GM12878 (cell line): ENCODE data around the gene REP15. TPM values are rescaled to one million over a fixed set of nuclear protein-coding genes. Genes with fewer than 3 reads are reported as not detected.

Source experiments
- ATAC-seq: fragments of 200-7000 bp; cut with Tn5 transposase; 3 replicates; pipeline ENCODE4 v1.9.1; 2020; ENCODE audit warnings: mild to moderate bottlenecking, moderate library complexity
- BruUV-seq: library from RNA; stranded (reverse); fragments of 400-500 nt; replicated peaks from 2 replicates; lab custom pipeline; 2021; lab: Mats Ljungman, UMichigan
- CTCF ChIA-PET: fragments of 300-600 bp; sonication (Branson Sonifier 250); formaldehyde crosslinking; extraction: SDS; loops from one replicate; lab custom pipeline; 2021; ENCODE audit warnings: inconsistent platforms; lab: Yijun Ruan, JAX
- POLR2A ChIA-PET: fragments of 350-600 bp; formaldehyde crosslinking; extraction: SDS; loops from one replicate; lab custom pipeline; 2021; ENCODE audit warnings: inconsistent platforms; lab: Charles Lee
- RAD21 ChIA-PET: fragments of 300-600 bp; sonication (Branson Sonifier 250); formaldehyde crosslinking; loops from one replicate; lab custom pipeline; 2023; ENCODE audit warnings: antibody characterized with exemption; ENCODE audit not compliant: unreplicated experiment; lab: Charles Lee
- SMC1A ChIA-PET: fragments of 300-600 bp; sonication (Branson Sonifier 250); formaldehyde crosslinking; loops from one replicate; lab custom pipeline; 2023; ENCODE audit not compliant: unreplicated experiment, uncharacterized antibody; lab: Charles Lee
- DNase-seq: peaks from one replicate; pipeline ENCODE4 v3.0.0-alpha.2; 2011; ENCODE audit warnings: low read depth, low spot score
- FAIRE-seq: peaks from 3 replicates; lab custom pipeline; 2011; peaks lifted over from hg19 to GRCh38; lab: Jason Lieb, UNC
- H2AFZ ChIP-seq: 2 replicates; pipeline ENCODE4 v1.6.0; 2011; ENCODE audit warnings: low read depth, low read length, control low read depth; ENCODE audit not compliant: control insufficient read depth
- H3K27ac ChIP-seq: 2 replicates; pipeline ENCODE4 v1.5.1; 2011; ENCODE audit warnings: control low read depth; ENCODE audit not compliant: control insufficient read depth, insufficient read depth
- H3K27me3 ChIP-seq, 2 experiments: replicated peaks in 1 of 2; 2 replicates each; pipeline versions ENCODE4 v1.6.0 to v1.6.1; 2011; ENCODE audit warnings: low read length in 1 of 2; ENCODE audit not compliant: control insufficient read depth in 2 of 2, insufficient read depth in 2 of 2
- H3K36me3 ChIP-seq, 2 experiments: 2 replicates each; pipeline ENCODE4 v1.5.1; 2011; ENCODE audit warnings: low read length in 1 of 2; ENCODE audit not compliant: control insufficient read depth in 2 of 2, insufficient read depth in 2 of 2
- H3K4me1 ChIP-seq: 2 replicates; pipeline ENCODE4 v1.6.1; 2011; ENCODE audit warnings: mild to moderate bottlenecking, low read length, moderate library complexity, mixed read lengths; ENCODE audit not compliant: control insufficient read depth, insufficient read depth
- H3K4me2 ChIP-seq: 2 replicates; pipeline ENCODE4 v1.6.0; 2011; ENCODE audit warnings: control low read depth; ENCODE audit not compliant: control insufficient read depth, insufficient read depth
- H3K4me3 ChIP-seq: fragments of 200-600 bp; sonication (generic); 2 replicates; pipeline ENCODE4 v1.5.1; 2016
- H3K79me2 ChIP-seq: 2 replicates; pipeline ENCODE4 v1.6.0; 2011; ENCODE audit warnings: low read length; ENCODE audit not compliant: control insufficient read depth, insufficient read depth
- H3K9ac ChIP-seq: 2 replicates; pipeline ENCODE4 v1.8.0; 2011; ENCODE audit warnings: low read length, control low read depth, mixed read lengths; ENCODE audit not compliant: control insufficient read depth, insufficient read depth
- H3K9me3 ChIP-seq: replicated peaks from 3 replicates; pipeline ENCODE4 v1.5.1; 2011; ENCODE audit warnings: mild to moderate bottlenecking, low read length; ENCODE audit not compliant: control insufficient read depth, insufficient read depth
- H4K20me1 ChIP-seq: 2 replicates; pipeline ENCODE4 v1.6.0; 2011; ENCODE audit not compliant: control insufficient read depth, insufficient read depth
- CEBPB ChIP-seq, 2 experiments: fragments of 150-350 bp in 1 of 2; IDR thresholded peaks; 2 replicates each; pipeline ENCODE4 v1.6.1; 2012 to 2014; ENCODE audit warnings: low read depth in 2 of 2, low read length in 2 of 2, borderline replicate concordance in 1 of 2, inconsistent platforms in 1 of 2
- CREM ChIP-seq: IDR thresholded peaks from 2 replicates; pipeline ENCODE4 v1.6.1; 2014; ENCODE audit warnings: antibody characterized with exemption, low read depth
- IRF3 ChIP-seq: fragments of 450-650 bp; IDR thresholded peaks from 2 replicates; pipeline ENCODE4 v1.6.1; 2014; ENCODE audit warnings: mild to moderate bottlenecking
- JUNB ChIP-seq: IDR thresholded peaks from 2 replicates; pipeline ENCODE4 v1.6.1; 2016; ENCODE audit warnings: antibody characterized with exemption, mild to moderate bottlenecking
- JUND ChIP-seq: IDR thresholded peaks from 2 replicates; pipeline ENCODE4 v1.6.1; 2012; ENCODE audit warnings: low read depth, mild to moderate bottlenecking, low read length, improper control_type of control experiment, moderate library complexity
- KAT2A ChIP-seq: conservative IDR thresholded peaks from 2 replicates; pipeline ENCODE4 v1.6.1; 2011; ENCODE audit warnings: low read depth, low read length; ENCODE audit not compliant: control insufficient read depth
- MYB ChIP-seq: fragments of 150-350 bp; IDR thresholded peaks from 2 replicates; pipeline ENCODE4 v1.6.1; 2014; ENCODE audit warnings: mild to moderate bottlenecking, low read depth, low read length, borderline replicate concordance
- SPI1 ChIP-seq: IDR thresholded peaks from 2 replicates; pipeline ENCODE4 v1.6.1; 2011; ENCODE audit warnings: low read depth, mild to moderate bottlenecking, low read length, moderate library complexity, borderline replicate concordance; ENCODE audit not compliant: insufficient read depth
- SUPT20H ChIP-seq: IDR thresholded peaks from 2 replicates; pipeline ENCODE4 v1.6.1; 2011; ENCODE audit warnings: low read depth, mild to moderate bottlenecking, low read length, moderate library complexity, borderline replicate concordance; ENCODE audit not compliant: control insufficient read depth
- TBL1XR1 ChIP-seq: IDR thresholded peaks from 2 replicates; pipeline ENCODE4 v1.6.1; 2012; ENCODE audit warnings: low read depth, low read length, improper control_type of control experiment
- ZNF24 ChIP-seq: fragments of 450-650 bp; IDR thresholded peaks from 2 replicates; pipeline ENCODE4 v1.6.1; 2017; ENCODE audit warnings: antibody characterized with exemption, mild to moderate bottlenecking
- WGBS: methylation state at CpG from one replicate; pipeline ENCODE4 v1.1.6; 2016; ENCODE audit warnings: low lambda C conversion rate; ENCODE audit not compliant: insufficient replicate concordance, insufficient coverage; ENCODE audit errors: missing lambda C conversion rate; 5-methylcytosine and 5-hydroxymethylcytosine counted together
- in situ Hi-C: fragments of 300-500 bp; cut with MboI; formaldehyde crosslinking; loops from 9 replicates; pipeline ENCODE4 v1.14.3; 2018; ENCODE audit warnings: mixed read lengths
- intact Hi-C: fragments of 100-400 bp; cut with micrococcal nuclease; formaldehyde crosslinking; loops from one replicate; pipeline ENCODE4 v1.14.2; 2022; ENCODE audit not compliant: unreplicated experiment
- polyA plus RNA-seq, 11 experiments: library from polyadenylated mRNA; depleted of rRNA in 4 of 11; unstranded in 6 of 11; stranded (reverse) in 5 of 11; fragments of >200 nt; fragmentation: Nextera tagmentation in 4 of 11; fragmentation: Illumina TruSeq in 1 of 11; extraction: Ambion mirVana in 4 of 11; extraction: Trizol in 1 of 11; gene quantifications; 1 replicate in 1 of 11; 2 replicates in 10 of 11; pipeline versions ENCODE4 v1.2.1 to v1.2.3, GENCODE V29; 2011 to 2016; ENCODE audit warnings: inconsistent platforms in 2 of 11, missing spikeins in 2 of 11, low read depth in 1 of 11
- total RNA-seq, 4 experiments: library from RNA; depleted of rRNA in 3 of 4; stranded (reverse); fragments of >200 nt in 3 of 4; fragmentation: Illumina TruSeq in 1 of 4; extraction: Trizol in 1 of 4; gene quantifications; 2 replicates each; pipeline versions ENCODE4 v1.2.1 to v1.2.3, GENCODE V29; 2013 to 2021
- TF ChIP-seq, protein P1 (sequence below), 3 experiments: IDR thresholded peaks in 2 of 3; conservative IDR thresholded peaks in 1 of 3; 2 replicates each; pipeline ENCODE4 v1.5.1; 2011; ENCODE audit warnings: low read depth in 3 of 3, low read length in 3 of 3, mild to moderate bottlenecking in 3 of 3, control low read depth in 2 of 3, moderate library complexity in 2 of 3, inconsistent platforms in 1 of 3, mixed read lengths in 1 of 3; ENCODE audit not compliant: control insufficient read depth in 2 of 3, insufficient read depth in 1 of 3; ENCODE audit errors: extremely low read depth in 1 of 3
- TF ChIP-seq, protein P2 (sequence below): IDR thresholded peaks from 2 replicates; pipeline ENCODE4 v1.6.1; 2012; ENCODE audit warnings: low read length, inconsistent platforms

Gene REP15
- total and polyA plus RNA-seq, 10 of the 15 experiments (the other 5 are each of a cell fraction or from before 2014, with no cell fraction given), result not detected

- ATAC-seq (no peak), DNase-seq (no peak), FAIRE-seq (no peak)
- BruUV-seq, result no TSS peak
- 75% methylated on average over 8 of the region's 8 CpGs for WGBS
- Histone ChIP-seq H3K36me3 (no peaks in the 10 kb centered on the region), H4K20me1 (no peaks in the 10 kb centered on the region), H3K9ac (no peak overlapping the region), H3K27ac (no peak overlapping the region), H3K4me2 (no peak overlapping the region), H2AFZ (no peak overlapping the region), H3K79me2 (no peaks in the 10 kb centered on the region), H3K4me3 (no peak overlapping the region), H3K27me3 (no peaks in the 10 kb centered on the region), H3K9me3 (no peaks in the 10 kb centered on the region), H3K4me1 (no peaks in the 10 kb centered on the region)
- in situ Hi-C loops, result no loop called here
- intact Hi-C loops, result no loop called here
- SMC1A ChIA-PET, result interaction anchor here (1.1 kb wide), 1 partner anchor 46 kb away, joined by 3 read pairs; no protein-coding TSS in a partner anchor
- POLR2A ChIA-PET, result no interaction called here
- TF ChIP-seq TBL1XR1 (no peak), ZNF24 (no peak), SUPT20H (no peak), JUNB (no peak)
- RAD21 ChIA-PET, result no interaction called here
- CTCF ChIA-PET, result interaction anchor here (0.7 to 2.1 kb wide), 5 partner anchors 52 to 281 kb away, joined by 4 to 6 read pairs (median 5); no protein-coding TSS in a partner anchor
Observed at GRCh38 chr12:27705263-27705662, 9.0 kb downstream of the REP15 start.

DNA sequence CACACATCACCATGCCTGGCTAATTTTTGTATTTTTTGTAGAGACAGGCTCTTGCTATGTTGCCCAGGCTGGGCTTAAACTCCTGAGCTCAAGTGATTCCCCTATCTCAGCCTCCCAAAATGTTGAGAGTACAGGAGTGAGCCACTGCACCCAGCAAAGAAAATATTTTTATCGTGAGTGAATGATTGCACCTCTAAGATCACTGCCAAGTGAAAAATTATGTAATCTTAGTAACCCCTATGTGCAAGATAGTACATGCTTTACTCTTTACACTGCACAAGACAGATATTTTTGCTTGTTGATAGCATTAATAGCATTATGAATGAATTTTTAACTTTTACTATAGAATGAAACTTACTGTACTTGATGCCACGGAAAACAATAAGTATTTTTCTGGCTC lies 11.0 kb downstream of the REP15 start:
- ChIA-PET CTCF (interaction anchor here (1.0 to 2.0 kb wide), 2 partner anchors 24 to 271 kb away, joined by 4 to 8 read pairs; no protein-coding TSS in a partner anchor), POLR2A (no interaction called here), RAD21 (interaction anchor here (0.8 to 1.1 kb wide), 2 partner anchors 184 to 272 kb away, joined by 3 read pairs; no protein-coding TSS in a partner anchor), SMC1A (interaction anchor here (0.8 kb wide), 1 partner anchor 692 kb away, joined by 7 read pairs; no protein-coding TSS in a partner anchor)
- Histone ChIP-seq H3K4me2 (no peak overlapping the region), H3K9ac (no peak overlapping the region), H3K79me2 (peaks cover 16% of the 10 kb centered on the region), H3K4me3 (no peak overlapping the region), H4K20me1 (no peaks in the 10 kb centered on the region), H3K27ac (no peak overlapping the region), H3K27me3 (no peaks in the 10 kb centered on the region), H3K9me3 (no peaks in the 10 kb centered on the region), H2AFZ (no peak overlapping the region), H3K36me3 (no peaks in the 10 kb centered on the region), H3K4me1 (no peaks in the 10 kb centered on the region)
- intact Hi-C loops (no loop called here), in situ Hi-C loops (no loop called here)
- FAIRE-seq (no peak), ATAC-seq (no peak), DNase-seq (no peak)
- 48% methylated on average over 2 of the region's 2 CpGs for WGBS
- no TSS peak for BruUV-seq
- TF ChIP-seq CREM (no peak), SPI1 (no peak), CEBPB (IDR thresholded peaks at IDR 0.05; ENCODE audit: borderline replicate concordance in 1 of 2, low read depth in 2 of 2, low read length in 2 of 2) (no peak), JUND (no peak), KAT2A (no peak), MYB (no peak), IRF3 (no peak)
- TF ChIP-seq, protein P1, sequence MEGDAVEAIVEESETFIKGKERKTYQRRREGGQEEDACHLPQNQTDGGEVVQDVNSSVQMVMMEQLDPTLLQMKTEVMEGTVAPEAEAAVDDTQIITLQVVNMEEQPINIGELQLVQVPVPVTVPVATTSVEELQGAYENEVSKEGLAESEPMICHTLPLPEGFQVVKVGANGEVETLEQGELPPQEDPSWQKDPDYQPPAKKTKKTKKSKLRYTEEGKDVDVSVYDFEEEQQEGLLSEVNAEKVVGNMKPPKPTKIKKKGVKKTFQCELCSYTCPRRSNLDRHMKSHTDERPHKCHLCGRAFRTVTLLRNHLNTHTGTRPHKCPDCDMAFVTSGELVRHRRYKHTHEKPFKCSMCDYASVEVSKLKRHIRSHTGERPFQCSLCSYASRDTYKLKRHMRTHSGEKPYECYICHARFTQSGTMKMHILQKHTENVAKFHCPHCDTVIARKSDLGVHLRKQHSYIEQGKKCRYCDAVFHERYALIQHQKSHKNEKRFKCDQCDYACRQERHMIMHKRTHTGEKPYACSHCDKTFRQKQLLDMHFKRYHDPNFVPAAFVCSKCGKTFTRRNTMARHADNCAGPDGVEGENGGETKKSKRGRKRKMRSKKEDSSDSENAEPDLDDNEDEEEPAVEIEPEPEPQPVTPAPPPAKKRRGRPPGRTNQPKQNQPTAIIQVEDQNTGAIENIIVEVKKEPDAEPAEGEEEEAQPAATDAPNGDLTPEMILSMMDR (IDR thresholded peaks at IDR 0.05 in 2 of 3, conservative IDR thresholded peaks at IDR 0.05 in 1 of 3; ENCODE audit: control insufficient read depth in 2 of 3, extremely low read depth in 1 of 3, insufficient read depth in 1 of 3, low read depth in 3 of 3, low read length in 3 of 3), result no peak
- TF ChIP-seq, protein P2, sequence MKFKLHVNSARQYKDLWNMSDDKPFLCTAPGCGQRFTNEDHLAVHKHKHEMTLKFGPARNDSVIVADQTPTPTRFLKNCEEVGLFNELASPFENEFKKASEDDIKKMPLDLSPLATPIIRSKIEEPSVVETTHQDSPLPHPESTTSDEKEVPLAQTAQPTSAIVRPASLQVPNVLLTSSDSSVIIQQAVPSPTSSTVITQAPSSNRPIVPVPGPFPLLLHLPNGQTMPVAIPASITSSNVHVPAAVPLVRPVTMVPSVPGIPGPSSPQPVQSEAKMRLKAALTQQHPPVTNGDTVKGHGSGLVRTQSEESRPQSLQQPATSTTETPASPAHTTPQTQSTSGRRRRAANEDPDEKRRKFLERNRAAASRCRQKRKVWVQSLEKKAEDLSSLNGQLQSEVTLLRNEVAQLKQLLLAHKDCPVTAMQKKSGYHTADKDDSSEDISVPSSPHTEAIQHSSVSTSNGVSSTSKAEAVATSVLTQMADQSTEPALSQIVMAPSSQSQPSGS, result no peak
